SK-N-SH (cell line): ENCODE measurements around the gene NAALADL2. TPM values are rescaled to one million over a fixed set of nuclear protein-coding genes. Genes with fewer than 3 reads are reported as not detected.

ENCODE experiments used
- CTCF ChIA-PET: fragments of 300-600, 350-600 bp; formaldehyde crosslinking; extraction: SDS; loops from one replicate; lab custom pipeline; 2021; lab: Yijun Ruan, JAX
- POLR2A ChIA-PET: fragments of 350-600 bp; sonication (Branson Sonifier 250); formaldehyde crosslinking; extraction: SDS; loops from one replicate; lab custom pipeline; 2020; ENCODE audit warnings: antibody characterized with exemption, inconsistent platforms; lab: Yijun Ruan, JAX
- DNase-seq: peaks from one replicate; pipeline ENCODE4 v3.0.0; 2012
- H2AFZ ChIP-seq: fragments of 200-600 bp; sonication (generic); 2 replicates; pipeline ENCODE4 v1.8.1; 2016; ENCODE audit warnings: antibody characterized with exemption, mild to moderate bottlenecking, low read depth
- H3F3A ChIP-seq: fragments of 200-600 bp; sonication (generic); replicated peaks from 2 replicates; pipeline ENCODE3; 2016; ENCODE audit warnings: antibody characterized with exemption, mild to moderate bottlenecking; ENCODE audit not compliant: insufficient read depth
- H3K27ac ChIP-seq, 2 experiments: fragments of 200-500 bp in 1 of 2; fragments of 200-600 bp in 1 of 2; sonication (Bioruptor generic) in 1 of 2; sonication (generic), shearing (Covaris generic) in 1 of 2; 2 replicates each; pipeline versions ENCODE4 v1.5.1 to v1.6.1; 2014 to 2016; ENCODE audit warnings: low read depth in 2 of 2, inconsistent platforms in 1 of 2, low read length in 1 of 2, mild to moderate bottlenecking in 1 of 2, mixed read lengths in 1 of 2
- H3K27me3 ChIP-seq: fragments of 200-600 bp; sonication (generic), shearing (Covaris generic); 2 replicates; pipeline ENCODE4 v1.6.1; 2016; ENCODE audit warnings: mixed run types; ENCODE audit not compliant: insufficient read depth
- H3K36me3 ChIP-seq, 2 experiments: fragments of 200-500 bp in 1 of 2; fragments of 200-600 bp in 1 of 2; sonication (Bioruptor generic) in 1 of 2; sonication (generic) in 1 of 2; replicated peaks in 1 of 2; 2 replicates each; pipeline versions ENCODE3 to v1.5.1; 2014 to 2016; ENCODE audit warnings: low read length in 1 of 2, mild to moderate bottlenecking in 1 of 2; ENCODE audit not compliant: insufficient read depth in 2 of 2, control insufficient read depth in 1 of 2
- H3K4me1 ChIP-seq, 2 experiments: fragments of 200-500 bp in 1 of 2; fragments of 200-600 bp in 1 of 2; sonication (Bioruptor generic) in 1 of 2; sonication (generic), shearing (Covaris generic) in 1 of 2; 2 replicates each; pipeline versions ENCODE4 v1.5.1 to v1.6.1; 2014 to 2016; ENCODE audit warnings: low read depth in 1 of 2, low read length in 1 of 2, mixed run types in 1 of 2; ENCODE audit not compliant: insufficient read depth in 2 of 2, control insufficient read depth in 1 of 2
- H3K4me2 ChIP-seq: fragments of 200-600 bp; sonication (generic), shearing (Covaris generic); 2 replicates; pipeline ENCODE4 v1.6.1; 2017; ENCODE audit warnings: mixed run types
- H3K4me3 ChIP-seq, 2 experiments: fragments of 200-500 bp in 1 of 2; fragments of 200-600 bp in 1 of 2; sonication (Bioruptor generic) in 1 of 2; sonication (generic), shearing (Covaris generic) in 1 of 2; 2 replicates each; pipeline versions ENCODE4 v1.5.1 to v1.8.1; 2014 to 2016; ENCODE audit warnings: low read depth in 2 of 2, inconsistent platforms in 1 of 2, low read length in 1 of 2, mild to moderate bottlenecking in 1 of 2, mixed read lengths in 1 of 2, moderate library complexity in 1 of 2
- H3K79me2 ChIP-seq: fragments of 200-600 bp; sonication (generic); 2 replicates; pipeline ENCODE4 v1.8.1; 2017; ENCODE audit warnings: mild to moderate bottlenecking; ENCODE audit not compliant: insufficient read depth
- H3K9ac ChIP-seq: fragments of 200-600 bp; sonication (generic); 2 replicates; pipeline ENCODE4 v1.6.1; 2017; ENCODE audit warnings: mixed run types
- H3K9me2 ChIP-seq: fragments of 200-600 bp; sonication (generic); 2 replicates; pipeline ENCODE4 v1.6.1; 2017; ENCODE audit warnings: mixed run types
- H3K9me3 ChIP-seq: fragments of 200-600 bp; sonication (generic); 2 replicates; pipeline ENCODE4 v1.6.1; 2017; ENCODE audit warnings: mixed run types, mild to moderate bottlenecking, moderate library complexity
- H4K20me1 ChIP-seq: fragments of 200-600 bp; sonication (generic); 2 replicates; pipeline ENCODE4 v1.6.1; 2017; ENCODE audit warnings: mild to moderate bottlenecking, mixed run types; ENCODE audit not compliant: insufficient read depth
- CHD2 ChIP-seq: fragments of 150-350 bp; IDR thresholded peaks from 2 replicates; pipeline ENCODE4 v1.6.1; 2018; ENCODE audit warnings: low read length; ENCODE audit not compliant: partially characterized antibody
- ELF1 ChIP-seq: IDR thresholded peaks from 2 replicates; pipeline ENCODE4 v1.4.0; 2012
- EP300 ChIP-seq, 2 experiments: IDR thresholded peaks; 2 replicates each; pipeline versions ENCODE4 v1.4.0 to v1.6.1; 2012; ENCODE audit warnings: borderline replicate concordance in 1 of 2, low read depth in 1 of 2, low read length in 1 of 2
- FOSL2 ChIP-seq: IDR thresholded peaks from 2 replicates; pipeline ENCODE4 v1.4.0; 2012; ENCODE audit warnings: low read depth, mild to moderate bottlenecking, moderate library complexity, borderline replicate concordance
- GATA2 ChIP-seq: sonication (generic); formaldehyde crosslinking; IDR thresholded peaks from 2 replicates; pipeline ENCODE4 v1.5.0; 2020; ENCODE audit warnings: mild to moderate bottlenecking, missing genetic modification reagents
- IRF3 ChIP-seq: fragments of 150-350 bp; IDR thresholded peaks from 2 replicates; pipeline ENCODE4 v1.6.1; 2016; ENCODE audit warnings: mild to moderate bottlenecking, low read depth, low read length
- MAX ChIP-seq: IDR thresholded peaks from 2 replicates; pipeline ENCODE4 v1.4.0; 2012; ENCODE audit warnings: low read depth
- MEF2A ChIP-seq: IDR thresholded peaks from 2 replicates; pipeline ENCODE4 v1.4.0; 2012; ENCODE audit warnings: low read depth, borderline replicate concordance
- MXI1 ChIP-seq: IDR thresholded peaks from 2 replicates; pipeline ENCODE4 v1.6.1; 2012; ENCODE audit warnings: mild to moderate bottlenecking, low read depth, low read length, improper control_type of control experiment
- NFIC ChIP-seq: IDR thresholded peaks from 2 replicates; pipeline ENCODE4 v1.4.0; 2012; ENCODE audit warnings: borderline replicate concordance
- PBX3 ChIP-seq: IDR thresholded peaks from 2 replicates; pipeline ENCODE4; 2012
- POLR2AphosphoS5 ChIP-seq: IDR thresholded peaks from 2 replicates; pipeline ENCODE4 v1.6.1; 2012; ENCODE audit warnings: low read depth, low read length
- RAD21 ChIP-seq: IDR thresholded peaks from 2 replicates; pipeline ENCODE4 v1.6.1; 2012; ENCODE audit warnings: mild to moderate bottlenecking, low read length
- RCOR1 ChIP-seq: fragments of 150-350 bp; IDR thresholded peaks from 2 replicates; pipeline ENCODE4 v1.6.1; 2017; ENCODE audit warnings: antibody characterized with exemption, low read length
- RFX5 ChIP-seq: IDR thresholded peaks from 2 replicates; pipeline ENCODE4 v1.6.1; 2012; ENCODE audit warnings: mild to moderate bottlenecking, improper control_type of control experiment, low read length
- RXRA ChIP-seq: IDR thresholded peaks from 2 replicates; pipeline ENCODE4 v1.4.0; 2012; ENCODE audit warnings: low read depth, mild to moderate bottlenecking, borderline replicate concordance
- SIN3A ChIP-seq: IDR thresholded peaks from 2 replicates; pipeline ENCODE4 v1.6.1; 2012; ENCODE audit warnings: low read depth, mild to moderate bottlenecking, low read length, moderate library complexity, borderline replicate concordance
- SMC3 ChIP-seq: IDR thresholded peaks from 2 replicates; pipeline ENCODE4 v1.6.1; 2012; ENCODE audit warnings: low read depth, low read length, improper control_type of control experiment
- TCF12 ChIP-seq: IDR thresholded peaks from 2 replicates; pipeline ENCODE4 v1.4.0; 2012
- YY1 ChIP-seq: IDR thresholded peaks from 2 replicates; pipeline ENCODE4 v1.4.0; 2012; ENCODE audit warnings: low read depth, mild to moderate bottlenecking
- ZBTB33 ChIP-seq: IDR thresholded peaks from 2 replicates; pipeline ENCODE4 v1.4.0; 2012; ENCODE audit warnings: low read depth, borderline replicate concordance
- WGBS: methylation state at CpG from one replicate; pipeline ENCODE4 v1.1.6; 2017; ENCODE audit warnings: low lambda C conversion rate; 5-methylcytosine and 5-hydroxymethylcytosine counted together
- polyA plus RNA-seq, 3 experiments: library from polyadenylated mRNA; depleted of rRNA; stranded (reverse); fragments of >200 nt; gene quantifications; 2 replicates each; pipeline ENCODE4 v1.2.3, GENCODE V29; 2012
- TF ChIP-seq, protein P1 (sequence below): IDR thresholded peaks from 2 replicates; pipeline ENCODE4 v1.6.1; 2012; ENCODE audit warnings: mild to moderate bottlenecking, low read depth, low read length, moderate library complexity

NAALADL2 gene
- polyA plus RNA-seq, 1 of the 3 experiments (the other 2 are of a cell fraction) = 1.2 TPM

GRCh38 chr3:175279457-175279856 is 420.3 kb downstream of the NAALADL2 start (continued):
- TF ChIP-seq, protein P1, sequence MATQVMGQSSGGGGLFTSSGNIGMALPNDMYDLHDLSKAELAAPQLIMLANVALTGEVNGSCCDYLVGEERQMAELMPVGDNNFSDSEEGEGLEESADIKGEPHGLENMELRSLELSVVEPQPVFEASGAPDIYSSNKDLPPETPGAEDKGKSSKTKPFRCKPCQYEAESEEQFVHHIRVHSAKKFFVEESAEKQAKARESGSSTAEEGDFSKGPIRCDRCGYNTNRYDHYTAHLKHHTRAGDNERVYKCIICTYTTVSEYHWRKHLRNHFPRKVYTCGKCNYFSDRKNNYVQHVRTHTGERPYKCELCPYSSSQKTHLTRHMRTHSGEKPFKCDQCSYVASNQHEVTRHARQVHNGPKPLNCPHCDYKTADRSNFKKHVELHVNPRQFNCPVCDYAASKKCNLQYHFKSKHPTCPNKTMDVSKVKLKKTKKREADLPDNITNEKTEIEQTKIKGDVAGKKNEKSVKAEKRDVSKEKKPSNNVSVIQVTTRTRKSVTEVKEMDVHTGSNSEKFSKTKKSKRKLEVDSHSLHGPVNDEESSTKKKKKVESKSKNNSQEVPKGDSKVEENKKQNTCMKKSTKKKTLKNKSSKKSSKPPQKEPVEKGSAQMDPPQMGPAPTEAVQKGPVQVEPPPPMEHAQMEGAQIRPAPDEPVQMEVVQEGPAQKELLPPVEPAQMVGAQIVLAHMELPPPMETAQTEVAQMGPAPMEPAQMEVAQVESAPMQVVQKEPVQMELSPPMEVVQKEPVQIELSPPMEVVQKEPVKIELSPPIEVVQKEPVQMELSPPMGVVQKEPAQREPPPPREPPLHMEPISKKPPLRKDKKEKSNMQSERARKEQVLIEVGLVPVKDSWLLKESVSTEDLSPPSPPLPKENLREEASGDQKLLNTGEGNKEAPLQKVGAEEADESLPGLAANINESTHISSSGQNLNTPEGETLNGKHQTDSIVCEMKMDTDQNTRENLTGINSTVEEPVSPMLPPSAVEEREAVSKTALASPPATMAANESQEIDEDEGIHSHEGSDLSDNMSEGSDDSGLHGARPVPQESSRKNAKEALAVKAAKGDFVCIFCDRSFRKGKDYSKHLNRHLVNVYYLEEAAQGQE = no peak
- no peak for TF ChIP-seq PBX3
- no peak for TF ChIP-seq SMC3
- TF ChIP-seq RAD21 = no peak
- no peak for TF ChIP-seq FOSL2
- no peak for TF ChIP-seq RXRA
- no peak for TF ChIP-seq POLR2AphosphoS5
- no peak for TF ChIP-seq ZBTB33
- no peak for TF ChIP-seq ELF1
- TF ChIP-seq MXI1 = no peak
- no peak for TF ChIP-seq SIN3A
- TF ChIP-seq IRF3 = no peak
- TF ChIP-seq YY1 = no peak

- H2AFZ ChIP-seq = no peak overlapping the region
- ChIA-PET CTCF (no interaction called here), POLR2A (no interaction called here)
- DNase-seq = no peak
- no peaks in the 10 kb centered on the region; a peak in 1 of 4 replicates for H3K4me1 ChIP-seq
- H3K9ac ChIP-seq = no peak overlapping the region
- H3K27me3 ChIP-seq = no peaks in the 10 kb centered on the region
- no peaks in the 10 kb centered on the region for H3F3A ChIP-seq
- H3K9me2 ChIP-seq = no peaks in the 10 kb centered on the region
- H3K4me3 ChIP-seq = no peak overlapping the region
- H3K27ac ChIP-seq = no peak overlapping the region
- H3K79me2 ChIP-seq = no peaks in the 10 kb centered on the region
- H3K36me3 ChIP-seq = no peaks in the 10 kb centered on the region
- no peak overlapping the region for H3K4me2 ChIP-seq
- 75% methylated on average over 1 of the region's 1 CpG for WGBS
- no peaks in the 10 kb centered on the region for H3K9me3 ChIP-seq
- H4K20me1 ChIP-seq = no peaks in the 10 kb centered on the region
- no peak for TF ChIP-seq CHD2
- TF ChIP-seq ZBTB33 = no peak
- no peak for TF ChIP-seq RFX5
- no peak for TF ChIP-seq TCF12
- no peak for TF ChIP-seq PBX3
- no peak for TF ChIP-seq RCOR1
- TF ChIP-seq MAX = no peak
- no peak for TF ChIP-seq GATA2 (CRISPR knock-in tag)
- TF ChIP-seq NFIC = no peak
- TF ChIP-seq EP300 (IDR thresholded peaks at IDR 0.05; ENCODE audit: borderline replicate concordance in 1 of 2, low read depth in 1 of 2, low read length in 1 of 2) = no peak
- no peak for TF ChIP-seq MEF2A
Observed at GRCh38 chr3:175279911-175280310, 420.8 kb downstream of the NAALADL2 start.
